IPS-18c (cell line): Measurements from ENCODE around the gene MAD1L1.

Source experiments
- H3K4me3 ChIP-seq: 2 replicates; pipeline ENCODE4 v1.7.0; 2013; ENCODE audit warnings: low read depth, mild to moderate bottlenecking, low read length, moderate library complexity; ENCODE audit not compliant: insufficient read depth
- H3K9me3 ChIP-seq: one replicate; pipeline ENCODE4 v1.6.1; 2013; ENCODE audit warnings: mild to moderate bottlenecking, low read length, moderate library complexity; ENCODE audit not compliant: control insufficient read depth, insufficient read depth

The MAD1L1 gene

DNA sequence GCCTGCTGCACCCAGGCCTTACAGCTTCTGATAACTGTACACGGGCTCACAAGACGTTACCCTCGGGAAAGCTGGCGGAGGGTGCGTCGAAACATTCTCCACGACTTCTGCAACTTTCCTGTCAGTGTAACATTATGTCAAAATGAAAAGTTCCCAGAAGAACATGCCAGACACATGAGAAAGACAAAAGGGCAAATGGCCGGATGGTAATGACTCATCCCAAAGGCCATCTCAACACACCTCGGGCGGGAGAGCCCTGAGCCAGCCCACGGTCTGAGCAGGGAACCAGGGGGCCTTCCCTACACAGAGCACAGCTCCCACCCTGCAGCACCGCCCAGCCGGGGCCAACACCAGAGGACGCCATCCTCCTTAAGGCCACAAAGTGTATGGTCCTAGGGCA, 118.7 kb downstream of the MAD1L1 start:
- Histone ChIP-seq H3K4me3 (no peak overlapping the region), H3K9me3 (no peaks in the 10 kb centered on the region)

DNA sequence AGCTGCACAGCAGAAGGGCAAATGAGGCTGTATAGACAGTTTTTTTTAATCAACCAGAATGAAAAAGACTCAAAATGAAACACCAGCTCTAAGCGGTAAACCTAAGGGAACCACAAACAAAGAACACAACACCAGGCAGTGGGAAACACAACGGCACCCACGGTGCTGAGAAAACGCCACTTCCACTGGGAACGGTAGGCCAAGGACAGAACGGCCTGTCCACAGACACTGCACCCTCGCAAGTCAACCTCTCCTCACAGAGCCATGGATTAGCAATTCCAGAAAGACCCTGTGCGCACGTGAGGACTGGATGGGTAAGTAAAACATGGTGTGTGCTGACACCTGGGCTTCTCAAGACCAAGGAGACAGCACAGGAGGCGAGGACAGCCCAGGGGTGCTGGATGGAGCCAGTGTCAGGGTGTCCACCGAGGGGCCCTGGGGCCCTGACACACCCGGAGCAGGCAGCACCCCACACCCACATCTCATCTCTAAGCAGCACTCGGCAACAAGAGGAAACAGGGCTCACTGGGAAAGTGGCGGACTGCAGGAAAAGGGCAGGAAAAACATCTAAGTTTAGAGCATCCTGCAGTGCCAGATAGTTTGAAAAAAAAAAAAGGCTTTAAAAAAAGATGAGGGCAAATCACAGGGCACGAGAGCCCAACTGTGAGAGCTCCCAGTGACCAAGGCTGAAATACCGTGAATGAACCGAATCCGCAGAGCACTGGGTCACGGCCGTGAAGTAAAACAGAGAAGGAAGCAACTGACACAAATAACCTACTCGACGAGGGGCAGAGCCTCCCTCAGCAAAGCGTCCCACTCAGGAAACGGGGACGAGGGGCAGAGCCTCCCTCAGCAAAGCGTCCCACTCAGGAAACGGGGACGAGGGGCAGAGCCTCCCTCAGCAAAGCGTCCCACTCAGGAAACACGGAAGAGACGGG, 120.2 kb downstream of the MAD1L1 start:
- H3K4me3 ChIP-seq = no peak overlapping the region
- no peaks in the 10 kb centered on the region for H3K9me3 ChIP-seq

DNA sequence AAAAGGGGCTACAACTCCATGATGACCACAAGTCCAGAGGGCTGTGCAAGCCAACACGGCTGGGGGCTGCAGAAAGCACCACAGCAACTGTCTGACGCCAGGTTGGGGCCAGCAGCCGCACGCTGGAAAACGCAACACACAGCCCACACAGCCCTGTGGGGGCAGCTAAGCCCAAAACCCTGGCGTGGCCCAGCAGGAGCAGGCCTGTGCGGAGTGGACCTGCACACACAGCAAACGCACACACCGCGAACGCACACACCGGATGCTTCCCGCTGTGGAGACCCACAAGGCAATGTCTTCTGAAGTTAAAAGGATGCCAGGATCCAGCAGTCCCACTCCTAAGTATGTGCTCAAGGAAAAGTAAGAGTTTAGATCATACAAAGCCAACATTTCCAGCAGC, 121.2 kb downstream of the MAD1L1 start:
- no peak overlapping the region for H3K4me3 ChIP-seq
- no peaks in the 10 kb centered on the region for H3K9me3 ChIP-seq

DNA sequence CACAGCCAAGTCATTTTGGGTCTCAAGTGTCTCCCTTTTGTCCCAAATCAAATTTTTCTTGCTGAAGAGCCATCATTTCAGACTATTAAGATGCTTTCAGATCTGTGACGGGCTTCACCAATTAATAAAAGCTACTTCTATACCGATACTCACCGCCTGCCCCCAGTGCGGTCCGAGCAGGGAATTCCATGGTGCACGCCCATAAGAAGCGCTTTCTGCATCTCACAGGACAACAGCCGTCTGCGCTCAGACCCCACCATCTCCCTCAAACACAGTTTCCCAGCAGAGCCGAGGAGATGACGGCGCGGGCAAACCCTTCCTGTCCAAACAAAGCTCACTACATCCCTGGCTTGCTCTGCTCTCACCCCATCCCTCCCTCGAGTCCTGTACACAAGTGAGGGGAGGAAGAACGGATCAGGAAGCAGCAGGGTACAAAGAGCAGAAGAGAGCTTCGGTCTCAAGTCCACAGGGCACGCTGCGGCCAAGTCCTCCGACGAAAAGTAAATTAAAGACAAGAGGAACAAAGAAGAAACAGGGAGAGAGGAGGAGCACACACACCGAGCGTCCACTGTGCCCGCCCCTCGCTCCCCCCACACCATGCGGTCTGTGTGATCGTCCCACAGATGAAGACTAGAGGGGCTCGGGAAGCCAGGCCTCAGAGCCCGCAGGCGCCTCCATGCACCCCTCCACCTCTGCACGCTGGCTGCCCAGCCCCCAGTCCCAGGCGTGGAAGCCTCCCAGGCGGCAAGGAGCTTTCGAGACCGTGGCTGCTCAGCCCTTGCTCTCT, 121.9 kb downstream of the MAD1L1 start:
- Histone ChIP-seq H3K9me3 (no peaks in the 10 kb centered on the region), H3K4me3 (no peak overlapping the region)

DNA sequence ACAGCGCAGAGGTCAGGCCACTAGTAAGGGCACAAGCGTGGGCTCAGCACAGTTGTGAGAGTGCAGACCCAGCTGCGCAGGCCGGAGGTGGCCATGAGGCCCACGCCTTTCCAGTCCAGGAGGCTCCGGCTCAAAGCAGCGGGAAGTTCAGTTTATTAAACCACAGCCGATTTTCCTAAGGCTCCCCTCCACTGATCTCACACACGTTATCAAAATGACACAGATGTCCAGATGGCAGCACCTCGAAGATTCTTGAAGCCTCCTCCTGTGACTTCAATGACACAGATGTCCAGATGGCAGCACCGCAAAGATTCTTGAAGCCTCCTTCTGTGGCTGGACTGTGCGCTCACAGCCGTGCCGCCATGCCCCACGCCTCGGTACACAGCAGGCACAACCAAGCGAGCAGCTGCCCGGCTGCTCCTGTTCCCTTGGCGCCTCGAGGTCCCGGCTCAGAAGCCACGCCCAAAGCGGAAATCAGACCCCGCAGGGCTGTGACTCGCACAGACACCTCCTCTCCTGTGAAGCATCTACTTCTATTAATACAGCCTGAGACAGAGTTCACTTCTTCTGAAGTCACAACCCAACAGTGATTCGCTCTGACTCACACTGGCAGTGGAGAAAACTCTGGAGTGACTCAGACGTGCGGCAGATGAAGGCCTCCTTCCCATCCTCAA, 122.7 kb downstream of the MAD1L1 start:
- H3K9me3 ChIP-seq = no peaks in the 10 kb centered on the region
- H3K4me3 ChIP-seq = no peak overlapping the region

DNA sequence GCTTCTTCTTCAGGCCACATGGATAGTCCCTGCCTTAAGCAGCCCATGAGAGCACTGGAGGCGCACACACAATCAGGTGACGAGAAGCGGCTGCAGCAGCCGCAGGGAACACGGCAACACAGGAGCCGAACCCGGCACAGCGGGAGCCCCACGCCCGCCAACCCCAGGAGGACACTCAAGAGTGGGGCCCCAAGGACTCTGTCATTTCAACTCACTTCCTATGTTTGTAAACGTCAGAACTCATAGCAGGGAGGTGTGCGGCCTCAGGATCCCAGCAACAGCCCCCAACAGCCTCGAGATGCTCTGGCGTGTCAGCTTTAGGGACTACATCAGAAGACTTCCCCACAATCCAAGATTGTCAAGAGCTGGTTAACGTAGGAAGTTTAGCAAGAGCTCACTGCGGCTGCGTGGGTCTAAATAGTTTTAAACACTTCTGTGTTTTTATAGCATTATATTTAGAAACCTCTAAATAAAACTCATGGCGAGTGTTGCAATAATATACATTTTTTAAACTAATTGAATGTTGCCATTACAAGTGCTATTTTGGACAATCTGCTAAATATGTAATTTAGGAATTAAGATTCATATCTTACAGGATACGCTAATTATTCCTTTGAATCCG, 123.4 kb downstream of the MAD1L1 start:
- Histone ChIP-seq H3K9me3 (no peaks in the 10 kb centered on the region), H3K4me3 (no peak overlapping the region)

DNA sequence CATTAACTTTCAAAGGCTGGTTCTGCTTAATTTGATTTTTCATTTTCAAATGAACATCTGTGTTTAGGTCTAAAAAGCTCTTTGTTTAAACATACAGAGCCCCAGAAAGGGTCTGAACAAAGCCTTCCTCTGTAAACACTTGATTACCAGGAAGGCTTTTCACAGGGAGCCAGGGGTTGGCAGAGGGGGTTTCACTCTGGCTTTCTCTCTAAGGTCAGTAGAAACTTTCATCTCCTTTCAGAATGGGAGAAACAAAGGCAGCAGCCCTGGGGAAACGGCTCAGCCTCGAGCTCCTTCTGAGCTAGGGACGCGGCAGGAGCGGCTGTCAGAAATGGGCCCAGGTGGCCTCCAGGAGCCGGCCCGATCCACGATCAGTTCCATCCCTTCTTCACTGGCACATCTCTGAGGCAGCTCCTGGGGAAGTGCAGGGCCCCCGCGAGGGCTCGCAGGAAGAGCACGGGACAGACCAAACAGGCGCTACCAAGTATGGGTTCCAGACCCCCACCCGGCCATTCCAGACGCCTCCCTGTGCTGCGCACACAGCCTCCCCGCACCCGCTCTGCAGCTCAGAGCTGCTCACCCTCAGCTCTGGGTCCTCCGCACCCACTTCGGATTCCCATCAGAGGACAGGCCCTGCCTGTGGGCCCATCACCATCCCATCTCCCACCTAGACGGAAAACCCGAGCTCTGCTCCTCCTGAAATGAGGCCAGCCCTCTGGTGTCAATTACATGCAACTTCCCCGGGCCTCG, 124.1 kb downstream of the MAD1L1 start:
- Histone ChIP-seq H3K4me3 (no peak overlapping the region), H3K9me3 (no peaks in the 10 kb centered on the region)

DNA sequence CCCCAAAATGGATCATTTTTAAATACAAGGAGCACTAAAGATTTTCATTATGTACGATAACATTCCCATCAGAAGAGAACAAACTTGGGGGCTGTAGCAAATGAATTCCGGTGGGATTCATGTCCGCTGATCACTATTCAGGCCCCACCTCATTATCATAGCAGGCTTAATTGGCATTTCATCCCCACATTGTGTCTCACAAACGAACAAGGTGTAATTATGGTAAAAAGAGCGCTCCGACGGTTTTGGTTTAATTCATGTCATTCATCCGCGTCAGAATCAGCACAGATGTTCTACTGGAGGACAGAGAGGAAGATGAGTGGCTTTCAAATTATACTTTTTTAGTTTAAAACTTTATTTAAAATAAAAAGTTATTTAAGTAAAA, 124.7 kb downstream of the MAD1L1 start:
- Histone ChIP-seq H3K9me3 (no peaks in the 10 kb centered on the region), H3K4me3 (no peak overlapping the region)

DNA sequence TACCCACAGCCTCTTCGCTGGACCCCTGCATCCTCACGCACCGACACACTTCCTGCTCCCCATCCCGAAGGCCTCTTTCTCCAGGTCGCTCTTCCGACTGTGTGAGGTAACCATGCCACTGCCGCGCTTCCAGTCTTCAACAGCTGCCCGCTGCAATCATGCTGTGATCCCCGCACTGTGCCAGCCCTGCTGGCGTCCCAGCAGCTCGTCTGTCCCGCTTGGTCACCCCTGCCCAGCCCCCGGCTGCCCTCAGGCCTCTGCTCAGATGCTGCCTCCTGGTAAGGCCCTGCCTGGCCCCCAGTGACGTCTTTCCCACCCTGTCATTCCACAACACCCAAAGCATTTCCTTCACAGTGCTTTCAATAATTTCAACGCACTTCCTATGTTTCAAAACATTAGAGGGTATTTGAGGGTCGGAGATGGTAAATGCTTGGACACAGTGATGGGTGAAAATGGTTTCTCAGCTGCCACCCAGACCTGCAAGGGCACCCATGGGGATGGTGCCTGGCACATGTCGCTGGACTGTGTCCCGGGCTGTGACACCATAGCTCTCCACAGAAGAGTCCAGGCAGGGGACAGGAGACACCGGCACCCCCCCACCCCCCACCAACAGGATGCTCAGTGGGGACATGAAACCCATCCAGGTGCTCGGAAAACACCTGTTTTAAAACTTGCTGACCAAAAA, 125.2 kb downstream of the MAD1L1 start:
- no peaks in the 10 kb centered on the region for H3K9me3 ChIP-seq
- no peak overlapping the region for H3K4me3 ChIP-seq

DNA sequence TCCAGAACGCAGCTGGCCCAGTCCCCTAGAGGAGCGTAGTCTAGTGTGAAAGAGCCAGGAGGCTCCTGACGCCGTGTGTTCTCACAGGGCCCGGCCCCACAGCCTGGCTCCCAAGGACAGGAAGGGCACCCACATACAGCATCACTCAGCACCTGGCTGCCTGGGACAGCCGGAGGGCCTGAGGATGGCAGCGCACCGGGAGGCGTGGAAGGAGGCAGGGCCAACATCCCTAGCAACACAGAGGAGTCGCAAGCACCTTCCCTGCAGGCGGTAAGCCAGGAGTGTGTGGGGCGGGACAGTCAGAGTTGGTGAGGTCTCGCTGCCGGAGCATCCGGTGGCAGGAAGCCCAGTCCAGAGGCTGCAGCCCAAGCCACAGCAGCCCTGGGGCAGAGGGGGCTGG, 125.8 kb downstream of the MAD1L1 start:
- H3K9me3 ChIP-seq = no peaks in the 10 kb centered on the region

DNA sequence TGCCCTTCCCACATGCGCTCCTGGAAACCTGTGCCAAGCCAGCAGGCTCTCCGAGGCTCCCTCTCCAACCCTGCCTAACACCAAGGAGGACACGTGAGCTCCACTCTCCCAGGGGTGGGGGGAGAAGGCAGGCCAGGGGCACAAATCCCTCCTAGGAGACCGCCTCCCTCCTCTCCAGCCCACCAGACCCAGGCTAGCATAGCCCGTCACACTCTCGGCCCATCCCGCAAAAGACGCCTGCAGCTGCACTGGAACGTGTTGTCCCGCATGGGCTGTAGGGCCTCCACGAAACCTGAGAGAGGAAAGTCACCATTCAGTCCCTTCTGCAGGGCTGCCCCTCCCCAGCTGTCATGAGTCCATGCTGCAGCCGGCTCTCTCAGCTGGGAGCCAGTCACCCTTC, 126.3 kb downstream of the MAD1L1 start:
- no peaks in the 10 kb centered on the region for H3K9me3 ChIP-seq
- no peak overlapping the region for H3K4me3 ChIP-seq

More for the DNA sequence above, 125.8 kb downstream of the MAD1L1 start:
- no peak overlapping the region for H3K4me3 ChIP-seq

DNA sequence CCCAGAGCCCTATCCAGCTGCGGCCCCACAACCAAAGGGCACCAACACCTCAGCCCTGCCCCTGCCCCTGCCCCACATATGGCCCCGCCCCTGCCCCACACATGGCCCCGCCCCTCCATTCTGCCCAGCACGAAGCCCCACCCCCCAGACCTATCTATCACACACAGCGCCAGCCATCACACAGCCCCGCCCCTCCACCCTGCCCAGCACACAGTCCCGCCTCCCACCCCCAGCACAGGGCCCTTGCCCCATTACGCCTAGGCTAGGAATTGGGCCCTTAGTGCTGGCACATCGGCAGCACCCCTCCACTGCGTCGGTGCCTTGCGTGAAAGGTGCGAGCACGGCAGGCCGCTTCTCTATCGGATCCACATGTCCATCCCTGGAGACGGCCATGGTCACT, 126.8 kb downstream of the MAD1L1 start:
- Histone ChIP-seq H3K9me3 (no peaks in the 10 kb centered on the region), H3K4me3 (no peak overlapping the region)

DNA sequence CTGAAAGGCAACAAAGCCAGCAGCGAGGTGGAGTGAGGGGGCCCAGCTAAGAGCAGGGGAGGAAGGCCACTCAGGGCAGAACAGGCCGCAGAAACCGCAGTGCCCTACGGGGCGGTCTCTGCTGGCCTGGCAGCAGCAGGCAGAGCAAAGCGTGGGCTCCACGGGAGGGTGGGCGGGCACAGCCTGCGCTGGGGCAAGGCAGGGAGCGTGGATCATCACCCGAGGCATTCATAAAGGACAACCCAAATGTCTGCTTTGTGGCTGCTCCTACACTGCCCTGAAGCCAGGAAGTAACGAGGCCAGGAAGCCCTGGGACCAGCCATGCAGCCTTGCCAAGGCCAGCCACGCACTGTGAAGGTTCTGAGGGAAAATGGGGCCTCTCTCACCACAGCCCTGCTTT, 127.5 kb downstream of the MAD1L1 start:
- Histone ChIP-seq H3K9me3 (no peaks in the 10 kb centered on the region), H3K4me3 (no peak overlapping the region)

DNA sequence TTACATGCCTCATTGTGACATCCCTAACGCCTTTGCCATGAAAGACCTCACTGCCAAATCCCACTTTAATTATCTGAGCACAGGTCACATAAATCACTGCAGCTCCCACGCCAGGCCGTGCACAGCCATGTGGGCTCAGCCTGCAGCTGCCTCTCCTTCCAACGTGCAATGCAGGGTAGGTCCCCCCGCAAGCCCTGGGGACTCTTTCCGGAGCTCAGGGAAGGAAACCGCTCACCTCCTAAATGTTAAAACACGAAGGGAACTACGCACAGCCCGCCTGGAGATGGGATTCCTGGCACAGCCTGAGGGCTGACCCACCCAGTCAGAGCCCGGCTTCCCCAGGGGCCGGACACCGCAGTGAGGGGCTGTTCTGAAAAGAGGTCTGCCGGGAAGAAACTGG, 128.0 kb downstream of the MAD1L1 start:
- Histone ChIP-seq H3K9me3 (no peaks in the 10 kb centered on the region), H3K4me3 (no peak overlapping the region)

DNA sequence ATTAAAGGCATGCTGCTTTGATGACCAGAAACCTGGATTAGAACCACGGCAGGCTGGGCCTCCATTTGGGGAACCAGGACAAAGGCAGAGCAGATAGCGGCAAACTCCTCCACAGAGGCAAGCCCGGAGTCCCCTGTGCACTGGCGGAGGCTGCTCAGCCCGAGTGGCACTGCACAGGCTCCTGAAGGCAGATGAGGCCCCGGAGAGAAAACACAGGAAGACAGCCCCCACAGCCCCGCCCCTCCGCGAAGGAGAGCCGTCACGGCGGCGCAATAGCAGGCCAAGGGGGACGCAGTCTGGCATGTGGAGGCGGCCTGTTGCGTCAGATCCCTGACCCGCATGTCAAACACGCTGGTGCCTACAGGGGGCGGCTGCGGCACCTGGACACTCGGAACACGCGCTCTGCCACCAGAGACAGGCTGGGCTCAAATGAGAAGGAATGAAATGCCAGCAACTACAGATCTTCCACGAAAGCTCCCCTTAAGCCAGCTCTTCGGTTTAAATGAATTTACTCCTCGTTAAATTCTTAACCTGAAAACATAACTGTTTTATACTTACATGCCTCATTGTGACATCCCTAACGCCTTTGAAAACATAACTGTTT, 128.5 kb downstream of the MAD1L1 start:
- Histone ChIP-seq H3K9me3 (no peaks in the 10 kb centered on the region), H3K4me3 (no peak overlapping the region)
